SU-DHL-6 (cell line): ENCODE results near the gene AGXT.

Experiments used
- EZH2phosphoT487 ChIP-seq: fragments of 200-600 bp; sonication (generic), shearing (Covaris generic); conservative IDR thresholded peaks from 2 replicates; pipeline ENCODE4 v1.6.1; 2018; ENCODE audit warnings: mild to moderate bottlenecking, antibody characterized with exemption, low read length, moderate library complexity, mixed read lengths
- TF ChIP-seq, protein P1 (sequence below): fragments of 200-600 bp; sonication (generic); IDR thresholded peaks from one replicate; pipeline ENCODE4 v1.5.1; 2017; ENCODE audit warnings: antibody characterized with exemption, mild to moderate bottlenecking, low read length, moderate library complexity; ENCODE audit not compliant: insufficient read depth, poor library complexity, severe bottlenecking

DNA sequence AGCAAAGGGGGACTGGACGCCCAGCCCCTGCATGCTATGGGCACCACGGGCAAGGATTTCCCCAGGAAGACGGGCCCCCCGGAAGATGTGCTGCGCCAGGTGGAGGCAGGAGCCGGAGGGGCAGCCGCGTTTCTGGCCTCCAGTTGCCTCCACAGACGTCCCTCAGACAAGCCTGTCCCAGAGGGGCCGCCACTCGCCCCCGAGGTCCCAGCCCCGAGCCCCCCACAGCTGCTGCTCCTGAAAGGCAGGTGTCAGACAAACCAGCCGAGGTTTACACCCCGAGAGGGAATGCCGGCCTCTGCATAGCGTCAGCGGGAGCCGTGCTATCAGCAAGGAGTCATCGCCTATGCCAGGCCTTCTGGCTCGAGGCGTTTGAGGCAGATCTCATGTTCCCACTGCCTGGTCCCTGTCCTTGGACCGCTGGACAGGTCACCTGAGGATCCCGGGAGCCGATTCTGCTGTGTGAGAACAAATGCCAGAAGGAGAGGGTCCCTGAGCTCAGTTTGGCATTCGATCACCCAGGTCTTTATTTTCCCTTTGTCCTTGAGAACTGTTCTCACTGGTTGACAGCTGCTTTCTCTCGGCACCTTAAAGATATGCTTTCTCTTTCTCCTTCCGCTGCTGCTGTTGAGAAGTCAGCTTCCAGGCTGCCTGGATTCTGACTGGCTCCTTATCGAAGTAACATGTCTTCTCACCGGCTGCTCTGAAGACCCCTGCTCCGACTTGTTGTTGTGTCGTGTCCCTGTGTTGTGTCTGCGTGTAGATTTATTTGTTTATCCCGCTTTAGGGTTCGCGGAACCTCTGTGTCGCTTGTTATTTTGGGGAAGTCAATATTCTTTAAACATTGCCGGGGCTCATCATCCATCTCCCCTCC is 58.1 kb downstream of the AGXT start:
- TF ChIP-seq, protein P1, sequence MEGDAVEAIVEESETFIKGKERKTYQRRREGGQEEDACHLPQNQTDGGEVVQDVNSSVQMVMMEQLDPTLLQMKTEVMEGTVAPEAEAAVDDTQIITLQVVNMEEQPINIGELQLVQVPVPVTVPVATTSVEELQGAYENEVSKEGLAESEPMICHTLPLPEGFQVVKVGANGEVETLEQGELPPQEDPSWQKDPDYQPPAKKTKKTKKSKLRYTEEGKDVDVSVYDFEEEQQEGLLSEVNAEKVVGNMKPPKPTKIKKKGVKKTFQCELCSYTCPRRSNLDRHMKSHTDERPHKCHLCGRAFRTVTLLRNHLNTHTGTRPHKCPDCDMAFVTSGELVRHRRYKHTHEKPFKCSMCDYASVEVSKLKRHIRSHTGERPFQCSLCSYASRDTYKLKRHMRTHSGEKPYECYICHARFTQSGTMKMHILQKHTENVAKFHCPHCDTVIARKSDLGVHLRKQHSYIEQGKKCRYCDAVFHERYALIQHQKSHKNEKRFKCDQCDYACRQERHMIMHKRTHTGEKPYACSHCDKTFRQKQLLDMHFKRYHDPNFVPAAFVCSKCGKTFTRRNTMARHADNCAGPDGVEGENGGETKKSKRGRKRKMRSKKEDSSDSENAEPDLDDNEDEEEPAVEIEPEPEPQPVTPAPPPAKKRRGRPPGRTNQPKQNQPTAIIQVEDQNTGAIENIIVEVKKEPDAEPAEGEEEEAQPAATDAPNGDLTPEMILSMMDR, result no peak
- TF ChIP-seq EZH2phosphoT487, result no peak
